ENCODE results near the gene UBC.

The UBC gene

DNA sequence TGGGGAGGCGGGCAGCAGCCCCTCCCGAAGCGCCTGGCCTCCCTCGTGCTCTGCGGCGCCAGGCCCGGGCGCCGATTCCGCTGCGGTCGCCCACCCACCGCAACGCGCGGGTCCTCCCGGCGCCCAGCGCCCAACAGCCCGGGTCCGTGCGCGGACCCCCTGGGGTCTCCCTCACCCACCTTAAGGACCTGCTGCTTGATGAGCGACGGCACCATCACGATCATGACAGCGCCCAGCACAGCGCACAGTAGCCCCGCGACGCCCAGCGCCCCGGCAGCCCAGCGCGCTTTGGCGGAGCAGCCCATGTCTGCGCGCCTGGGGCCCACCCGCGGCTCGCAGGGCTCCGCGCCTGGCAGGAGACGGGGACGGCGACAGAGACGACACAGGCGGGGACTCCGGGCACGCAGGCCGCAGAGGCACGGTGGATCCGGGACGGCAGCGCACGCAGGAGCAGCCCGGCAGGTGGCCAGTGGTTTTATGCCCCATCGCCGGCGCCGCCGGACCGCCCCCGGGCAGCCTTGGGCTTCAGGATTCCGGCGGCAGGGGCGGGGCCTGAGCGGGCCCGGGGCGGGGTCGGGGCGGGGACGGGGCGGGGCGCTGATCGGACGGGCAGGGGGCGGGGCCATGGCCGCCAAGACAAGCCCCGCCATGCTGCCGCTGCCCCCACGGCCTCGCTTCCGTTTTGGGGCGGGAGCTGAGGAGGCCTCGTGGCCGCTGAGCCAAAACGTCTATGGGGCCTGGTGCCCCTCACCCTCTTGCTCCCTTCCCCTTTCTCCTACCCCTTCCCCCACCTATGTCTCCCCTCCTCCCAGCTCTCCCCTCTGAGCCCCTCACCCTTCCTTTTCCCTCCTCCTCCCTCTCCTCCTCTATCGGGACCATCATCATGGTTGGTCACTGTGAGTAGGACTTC is 50.8 kb downstream of the UBC start, which contains the start of gene SCARB1:
TSS of gene SCARB1 (minus strand) at position 449 of the 910 bp plus-strand sequence. CDS start at position 305, 144 bp downstream.
- DNase-seq = peak; percentile 84 to 88 (median 88)

- DNase-seq = peak in 2 of 3 experiments; percentile 49 to 51
These were observed 51.6 kb downstream of the UBC start for GRCh38 chr12:124862768-124863415.

DNA sequence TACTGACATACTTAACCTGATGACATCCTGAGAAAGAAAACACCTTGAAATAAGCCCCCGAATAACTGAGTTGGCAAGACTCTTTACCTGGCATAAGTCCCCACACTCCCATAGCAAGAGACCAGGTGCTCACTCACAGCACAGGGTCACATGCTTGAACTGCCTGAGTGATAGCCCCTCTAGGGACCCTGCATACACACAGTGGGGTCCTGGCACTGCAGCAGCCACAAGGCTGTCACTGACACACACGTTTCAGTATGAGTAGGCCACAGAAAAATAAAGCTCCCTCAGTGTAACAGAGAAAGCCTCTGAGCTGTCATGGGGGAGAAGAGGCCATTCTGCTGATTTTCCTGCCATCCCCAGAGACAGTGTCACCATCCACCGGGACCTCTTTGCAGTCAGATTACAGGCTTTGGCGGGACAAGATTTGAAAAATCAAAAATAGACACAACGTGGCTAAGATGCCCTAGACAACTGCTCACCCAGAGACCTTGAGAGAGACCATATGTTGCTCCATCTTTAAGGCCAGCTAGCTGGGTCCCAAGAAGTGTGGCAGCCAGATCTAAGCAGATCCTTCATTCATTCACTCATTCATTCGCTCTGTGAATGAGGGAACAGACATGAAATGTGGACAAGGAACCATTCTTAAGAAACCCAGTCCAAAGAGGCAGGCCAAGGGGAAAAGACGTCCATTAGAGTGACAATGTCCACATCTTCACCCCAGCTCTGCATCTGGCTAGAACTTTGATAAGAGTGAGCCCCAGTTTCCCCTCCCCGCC is 52.4 kb downstream of the UBC start:
- no peak for DNase-seq

Measured in NCI-H1417 (cell line).